Left colon (tissue), 2 donors: ENCODE data around the gene PML. TPM values are rescaled to one million over a fixed set of nuclear protein-coding genes. Genes with fewer than 3 reads are reported as not detected.
A peak's percentile ranks its signal among the peaks of the same experiment; 100 is the strongest.
"Not testable (repeated sequence)": the region's sequence is repeated elsewhere in the genome, so short reads cannot be mapped to it uniquely, and the experiment has no call there.

ENCODE experiments used
- ATAC-seq: fragments of 200-7000 bp; cut with Tn5 transposase; one replicate; pipeline ENCODE4 v1.9.1; 2020; ENCODE audit warnings: mild to moderate bottlenecking, moderate library complexity
- DNase-seq, 2 donors: peaks; one replicate each; pipeline ENCODE4 v3.0.0-alpha.2; 2020
- intact Hi-C, 2 donors: fragments of 100-400 bp; cut with DNase I in 1 of 2; cut with micrococcal nuclease in 1 of 2; formaldehyde crosslinking; loops; one replicate each; pipeline versions ENCODE4 v1.11.2 to v1.14.0; 2022; cut with DNase I, micrococcal nuclease
- total RNA-seq, 2 donors: library from RNA; stranded (reverse); fragmentation: NEBNext Ultra II Directional; extraction: Animal tissue kit (Norgen Biotek cat#: 25700); gene quantifications; one replicate each; pipeline ENCODE4 v1.2.1, GENCODE V29; 2021
- donor health status: DM: no; HTN: no; CAD: no.
- donor health status: DM: yes; HTN: yes; CAD: no.

PML gene
- total RNA-seq, 2 donors from 2014 or later = 26.6 to 28.5 TPM

- no peak for ATAC-seq
- intact Hi-C loops = no loop called here
- DNase-seq = no peak
Observed at GRCh38 chr15:73957276-73957675, 37.2 kb upstream of the PML start.

GRCh38 chr15:73957785-73958184 lies 36.7 kb upstream of the PML start:
- ATAC-seq (no peak), DNase-seq (no peak)
- intact Hi-C loops = no loop called here

- intact Hi-C loops = no loop called here
- DNase-seq (no peak), ATAC-seq (no peak)
Observed at GRCh38 chr15:73959012-73959581, 35.4 kb upstream of the PML start.

- no peak for ATAC-seq
- DNase-seq = peak in 1 of 2 donors; percentile 4
- intact Hi-C loops = no loop called here
Observed at GRCh38 chr15:73959801-73960200, 34.7 kb upstream of the PML start.

- intact Hi-C loops, ATAC-seq, DNase-seq: not testable (repeated sequence)
Observed at GRCh38 chr15:73960472-73961070, 33.9 kb upstream of the PML start.

GRCh38 chr15:73962433-73962832 lies 32.1 kb upstream of the PML start:
- intact Hi-C loops = no loop called here
- no peak for DNase-seq
- ATAC-seq = no peak

- ATAC-seq = peak; percentile 81
- intact Hi-C loops = no loop called here
- DNase-seq = peak; percentile 60 to 90
Observed at GRCh38 chr15:73964736-73965093, 29.8 kb upstream of the PML start.

- DNase-seq = no peak
- intact Hi-C loops = no loop called here
- peak; percentile 36 for ATAC-seq
Observed at GRCh38 chr15:73965094-73965757, 29.3 kb upstream of the PML start.

- DNase-seq (no peak), ATAC-seq (peak; percentile 35)
- intact Hi-C loops = no loop called here
Observed at GRCh38 chr15:73965758-73966113, 28.8 kb upstream of the PML start.

- intact Hi-C loops = no loop called here
- no peak for DNase-seq
- ATAC-seq = no peak
Observed at GRCh38 chr15:73968461-73968860, 26.1 kb upstream of the PML start.

- intact Hi-C loops = no loop called here
- DNase-seq (no peak), ATAC-seq (no peak)
Observed at GRCh38 chr15:73969151-73969759, 25.3 kb upstream of the PML start.

- intact Hi-C loops = loop anchor here in 1 of 2 donors (5.0 kb wide), 1 partner anchor 154 kb away; no protein-coding TSS in a partner anchor
- ATAC-seq (peak; percentile 97), DNase-seq (peak; percentile 74 to 89)
Observed at GRCh38 chr15:73972984-73973682, 21.4 kb upstream of the PML start.

GRCh38 chr15:73973683-73974200 lies 20.8 kb upstream of the PML start:
- not testable (repeated sequence) for ATAC-seq, DNase-seq
- intact Hi-C loops = loop anchor here in 1 of 2 donors (5.0 kb wide), 1 partner anchor 154 kb away; no protein-coding TSS in a partner anchor

- intact Hi-C loops = loop anchor here in 1 of 2 donors (5.0 kb wide), 1 partner anchor 67 kb away; no protein-coding TSS in a partner anchor
- peak in 1 of 2 donors; percentile 58 for DNase-seq
Observed at GRCh38 chr15:73975440-73976125, 18.9 kb upstream of the PML start.

GRCh38 chr15:73978896-73979295 lies 15.6 kb upstream of the PML start:
- intact Hi-C loops = loop anchor here in 1 of 2 donors (5.0 kb wide), 1 partner anchor 63 kb away; no protein-coding TSS in a partner anchor
- DNase-seq (no peak), ATAC-seq (no peak)

More at GRCh38 chr15:73975440-73976125, 18.9 kb upstream of the PML start:
- ATAC-seq = not testable (repeated sequence)

GRCh38 chr15:73979636-73980035 lies 14.9 kb upstream of the PML start:
- ATAC-seq (no peak), DNase-seq (no peak)
- intact Hi-C loops = loop anchor here in 1 of 2 donors (5.0 kb wide), 1 partner anchor 63 kb away; no protein-coding TSS in a partner anchor

GRCh38 chr15:73981761-73982221 lies 12.7 kb upstream of the PML start:
- intact Hi-C loops = no loop called here
- no peak for ATAC-seq
- DNase-seq = no peak
